HepG2 (cell line): ENCODE data around the gene PRM2. TPM values are rescaled to one million over a fixed set of nuclear protein-coding genes. Genes with fewer than 3 reads are reported as not detected.

Source experiments
- ASH2L ChIP-seq: fragments of 300-600, 200-600 bp; sonication (generic); IDR thresholded peaks from 2 replicates; pipeline ENCODE4 v1.7.0; 2017; ENCODE audit warnings: low read depth, mild to moderate bottlenecking, moderate library complexity, mixed read lengths, low read length; ENCODE audit not compliant: insufficient read length
- EED ChIP-seq: sonication (generic); formaldehyde crosslinking; IDR thresholded peaks from 2 replicates; pipeline ENCODE4 v1.5.0; 2020; ENCODE audit warnings: mild to moderate bottlenecking, missing genetic modification reagents
- FIP1L1 ChIP-seq: fragments of 200-400 bp; formaldehyde crosslinking; IDR thresholded peaks from 2 replicates; pipeline ENCODE4 v1.6.1; 2018; ENCODE audit warnings: low read depth, mild to moderate bottlenecking, low read length, moderate library complexity, borderline replicate concordance; ENCODE audit not compliant: insufficient read depth
- GATAD2A ChIP-seq: IDR thresholded peaks from 2 replicates; pipeline ENCODE4 v1.6.1; 2016
- HMG20A ChIP-seq: IDR thresholded peaks from 2 replicates; pipeline ENCODE4 v1.6.1; 2016; ENCODE audit warnings: borderline replicate concordance
- HOXA5 ChIP-seq: sonication (generic); formaldehyde crosslinking; IDR thresholded peaks from 2 replicates; pipeline ENCODE4 v1.4.0; 2020; ENCODE audit warnings: missing genetic modification reagents
- HOXA9 ChIP-seq: sonication (generic); formaldehyde crosslinking; IDR thresholded peaks from 2 replicates; pipeline ENCODE4 v1.8.1; 2022; ENCODE audit warnings: missing genetic modification reagents, mild to moderate bottlenecking, moderate library complexity, borderline replicate concordance
- KMT2A ChIP-seq: sonication (generic); formaldehyde crosslinking; IDR thresholded peaks from 2 replicates; pipeline ENCODE4 v1.4.0; 2020; ENCODE audit warnings: missing genetic modification reagents
- RORA ChIP-seq: sonication (generic); formaldehyde crosslinking; IDR thresholded peaks from 2 replicates; pipeline ENCODE4 v1.5.0; 2020; ENCODE audit warnings: mild to moderate bottlenecking, missing genetic modification reagents, moderate library complexity
- SP2 ChIP-seq: sonication (generic); formaldehyde crosslinking; IDR thresholded peaks from 2 replicates; pipeline ENCODE4 v1.5.1; 2020; ENCODE audit warnings: mild to moderate bottlenecking, missing genetic modification reagents
- TBX3 ChIP-seq: fragments of 450-650 bp; IDR thresholded peaks from 2 replicates; pipeline ENCODE4 v1.6.1; 2017; ENCODE audit warnings: antibody characterized with exemption, mild to moderate bottlenecking, inconsistent platforms, borderline replicate concordance
- ZNF558 ChIP-seq: sonication (generic); formaldehyde crosslinking; IDR thresholded peaks from 2 replicates; pipeline ENCODE4 v1.9.0; 2022; ENCODE audit warnings: mild to moderate bottlenecking, missing genetic modification reagents, borderline replicate concordance
- ZNF850 ChIP-seq: sonication (generic); formaldehyde crosslinking; conservative IDR thresholded peaks from 2 replicates; pipeline ENCODE4 v1.9.0; 2021; ENCODE audit warnings: mild to moderate bottlenecking, missing genetic modification reagents
- ZSCAN22 ChIP-seq: sonication (generic); formaldehyde crosslinking; IDR thresholded peaks from 2 replicates; pipeline ENCODE4 v1.4.0; 2020; ENCODE audit warnings: mild to moderate bottlenecking, missing genetic modification reagents
- polyA plus RNA-seq, 8 experiments: library from polyadenylated mRNA; depleted of rRNA in 3 of 8; stranded (reverse) in 7 of 8; unstranded in 1 of 8; fragments of >200 nt; fragmentation: Illumina TruSeq in 4 of 8; extraction: Trizol in 4 of 8; gene quantifications; 2 replicates each; pipeline versions ENCODE4 v1.2.1 to v1.2.3, GENCODE V29; 2011 to 2016; ENCODE audit warnings: low read depth in 4 of 8, missing spikeins in 1 of 8, mixed read lengths in 1 of 8; ENCODE audit not compliant: insufficient read depth in 1 of 8
- total RNA-seq, 5 experiments: library from RNA; depleted of rRNA; stranded (reverse); fragments of >200 nt; fragmentation: Illumina TruSeq; extraction: Trizol; gene quantifications; 2 replicates each; pipeline ENCODE4 v1.2.3, GENCODE V29; 2016; ENCODE audit warnings: low read depth in 1 of 5
- TF ChIP-seq, protein P1 (sequence below): sonication (generic); formaldehyde crosslinking; IDR thresholded peaks from 2 replicates; pipeline ENCODE4 v1.5.1; 2020; ENCODE audit warnings: mild to moderate bottlenecking, missing genetic modification reagents
- TF ChIP-seq, protein P2 (sequence below): IDR thresholded peaks from 2 replicates; pipeline ENCODE4 v1.6.1; 2012; ENCODE audit warnings: inconsistent platforms
- TF ChIP-seq, protein P3 (sequence below): sonication (generic); formaldehyde crosslinking; IDR thresholded peaks from 2 replicates; pipeline ENCODE4 v1.5.0; 2020; ENCODE audit warnings: missing genetic modification reagents
- TF ChIP-seq, protein P4 (sequence below): sonication (generic); formaldehyde crosslinking; IDR thresholded peaks from 2 replicates; pipeline ENCODE4 v1.5.0; 2020; ENCODE audit warnings: missing genetic modification reagents, mild to moderate bottlenecking, borderline replicate concordance
- TF ChIP-seq, protein P5 (sequence below): IDR thresholded peaks from 2 replicates; pipeline ENCODE4 v1.6.1; 2018; ENCODE audit warnings: missing genetic modification reagents, mild to moderate bottlenecking, missing compliant biosample characterization
- TF ChIP-seq, protein P6 (sequence below): sonication (generic); formaldehyde crosslinking; IDR thresholded peaks from 2 replicates; pipeline ENCODE4 v1.4.0; 2020; ENCODE audit warnings: missing genetic modification reagents, borderline replicate concordance
- TF ChIP-seq, protein P7 (sequence below): sonication (generic); formaldehyde crosslinking; IDR thresholded peaks from 2 replicates; pipeline ENCODE4 v1.8.1; 2023; ENCODE audit warnings: mild to moderate bottlenecking, missing genetic modification reagents, borderline replicate concordance

Gene PRM2
- total and polyA plus RNA-seq, 2 of the 13 experiments (the other 11 are each of a cell fraction or from before 2014, with no cell fraction given): 0.54 TPM; not detected in 1

DNA sequence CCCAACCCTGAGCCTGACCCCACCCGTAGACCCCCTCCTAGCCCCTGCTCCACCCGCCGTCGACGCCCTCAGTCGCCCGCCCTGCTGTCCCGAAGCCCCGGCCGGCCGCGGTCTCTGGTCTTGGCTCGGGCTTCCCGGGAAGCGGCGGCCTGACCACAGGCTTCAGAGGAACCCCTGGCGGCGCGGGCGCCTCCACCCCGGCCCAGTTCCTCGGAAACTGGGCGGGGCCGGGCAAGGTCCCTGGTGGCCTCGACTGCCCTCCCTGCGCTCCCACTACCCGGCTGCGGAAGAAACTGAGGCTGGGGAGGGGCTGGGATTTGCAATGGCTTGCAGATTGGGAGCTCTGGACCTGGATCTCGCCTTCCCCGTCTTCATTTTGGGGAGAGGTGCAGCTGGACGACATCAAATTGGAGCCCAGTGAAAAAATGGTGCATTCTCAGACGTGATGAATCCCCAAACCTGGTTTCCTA lies 19.6 kb downstream of the PRM2 start (continued):
- TF ChIP-seq ASH2L (no peak), TBX3 (no peak), GATAD2A (CRISPR knock-in tag) (no peak), HMG20A (CRISPR knock-in tag) (no peak), HOXA5 (CRISPR knock-in tag) (no peak), ZSCAN22 (CRISPR knock-in tag) (no peak), FIP1L1 (no peak), RORA (CRISPR knock-in tag) (no peak), EED (CRISPR knock-in tag) (no peak), HOXA9 (CRISPR knock-in tag) (no peak), SP2 (0 out of 2 replicates have a peak, but pooled peaks have one; percentile 12), ZNF558 (no peak; the same call in 1 of the 2 replicates), ZNF850 (CRISPR knock-in tag) (peak; percentile 97; the same call in 1 of the 2 replicates), KMT2A (CRISPR knock-in tag) (no peak)
- TF ChIP-seq, protein P1, sequence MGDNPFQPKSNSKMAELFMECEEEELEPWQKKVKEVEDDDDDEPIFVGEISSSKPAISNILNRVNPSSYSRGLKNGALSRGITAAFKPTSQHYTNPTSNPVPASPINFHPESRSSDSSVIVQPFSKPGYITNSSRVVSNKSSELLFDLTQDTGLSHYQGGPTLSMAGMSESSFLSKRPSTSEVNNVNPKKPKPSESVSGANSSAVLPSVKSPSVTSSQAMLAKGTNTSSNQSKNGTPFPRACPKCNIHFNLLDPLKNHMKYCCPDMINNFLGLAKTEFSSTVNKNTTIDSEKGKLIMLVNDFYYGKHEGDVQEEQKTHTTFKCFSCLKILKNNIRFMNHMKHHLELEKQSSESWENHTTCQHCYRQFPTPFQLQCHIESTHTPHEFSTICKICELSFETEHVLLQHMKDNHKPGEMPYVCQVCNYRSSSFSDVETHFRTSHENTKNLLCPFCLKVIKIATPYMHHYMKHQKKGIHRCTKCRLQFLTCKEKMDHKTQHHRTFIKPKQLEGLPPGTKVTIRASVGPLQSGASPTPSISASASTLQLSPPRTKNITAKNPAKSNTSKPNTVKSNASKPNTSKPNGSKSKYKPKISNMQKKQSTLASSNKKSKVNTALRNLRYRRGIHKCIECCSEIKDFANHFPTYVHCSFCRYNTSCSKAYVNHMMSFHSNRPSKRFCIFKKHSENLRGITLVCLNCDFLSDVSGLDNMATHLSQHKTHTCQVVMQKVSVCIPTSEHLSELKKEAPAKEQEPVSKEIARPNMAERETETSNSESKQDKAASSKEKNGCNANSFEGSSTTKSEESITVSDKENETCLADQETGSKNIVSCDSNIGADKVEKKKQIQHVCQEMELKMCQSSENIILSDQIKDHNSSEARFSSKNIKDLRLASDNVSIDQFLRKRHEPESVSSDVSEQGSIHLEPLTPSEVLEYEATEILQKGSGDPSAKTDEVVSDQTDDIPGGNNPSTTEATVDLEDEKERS (CRISPR knock-in tag): no peak
- TF ChIP-seq, protein P2, sequence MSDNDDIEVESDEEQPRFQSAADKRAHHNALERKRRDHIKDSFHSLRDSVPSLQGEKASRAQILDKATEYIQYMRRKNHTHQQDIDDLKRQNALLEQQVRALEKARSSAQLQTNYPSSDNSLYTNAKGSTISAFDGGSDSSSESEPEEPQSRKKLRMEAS: 0 out of 2 replicates have a peak, but pooled peaks have one; percentile 1
- TF ChIP-seq, protein P3, sequence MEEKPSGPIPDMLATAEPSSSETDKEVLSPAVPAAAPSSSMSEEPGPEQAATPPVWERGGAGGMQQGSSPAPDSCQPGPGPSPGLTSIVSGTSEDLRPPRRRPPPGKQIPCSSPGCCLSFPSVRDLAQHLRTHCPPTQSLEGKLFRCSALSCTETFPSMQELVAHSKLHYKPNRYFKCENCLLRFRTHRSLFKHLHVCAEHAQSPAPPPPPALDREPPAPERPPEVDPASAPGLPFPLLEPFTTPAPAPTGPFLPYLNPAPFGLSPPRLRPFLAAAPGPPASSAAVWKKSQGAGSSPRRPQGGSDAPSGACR (CRISPR knock-in tag): no peak
- TF ChIP-seq, protein P4, sequence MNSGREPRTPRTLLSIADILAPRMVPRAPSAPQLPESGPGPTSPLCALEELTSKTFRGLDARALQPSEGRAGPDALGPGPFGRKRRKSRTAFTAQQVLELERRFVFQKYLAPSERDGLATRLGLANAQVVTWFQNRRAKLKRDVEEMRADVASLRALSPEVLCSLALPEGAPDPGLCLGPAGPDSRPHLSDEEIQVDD (CRISPR knock-in tag): peak; percentile 82; the same call in 1 of the 2 replicates
- TF ChIP-seq, protein P5, sequence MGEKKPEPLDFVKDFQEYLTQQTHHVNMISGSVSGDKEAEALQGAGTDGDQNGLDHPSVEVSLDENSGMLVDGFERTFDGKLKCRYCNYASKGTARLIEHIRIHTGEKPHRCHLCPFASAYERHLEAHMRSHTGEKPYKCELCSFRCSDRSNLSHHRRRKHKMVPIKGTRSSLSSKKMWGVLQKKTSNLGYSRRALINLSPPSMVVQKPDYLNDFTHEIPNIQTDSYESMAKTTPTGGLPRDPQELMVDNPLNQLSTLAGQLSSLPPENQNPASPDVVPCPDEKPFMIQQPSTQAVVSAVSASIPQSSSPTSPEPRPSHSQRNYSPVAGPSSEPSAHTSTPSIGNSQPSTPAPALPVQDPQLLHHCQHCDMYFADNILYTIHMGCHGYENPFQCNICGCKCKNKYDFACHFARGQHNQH (CRISPR knock-in tag): no peak
- TF ChIP-seq, protein P6, sequence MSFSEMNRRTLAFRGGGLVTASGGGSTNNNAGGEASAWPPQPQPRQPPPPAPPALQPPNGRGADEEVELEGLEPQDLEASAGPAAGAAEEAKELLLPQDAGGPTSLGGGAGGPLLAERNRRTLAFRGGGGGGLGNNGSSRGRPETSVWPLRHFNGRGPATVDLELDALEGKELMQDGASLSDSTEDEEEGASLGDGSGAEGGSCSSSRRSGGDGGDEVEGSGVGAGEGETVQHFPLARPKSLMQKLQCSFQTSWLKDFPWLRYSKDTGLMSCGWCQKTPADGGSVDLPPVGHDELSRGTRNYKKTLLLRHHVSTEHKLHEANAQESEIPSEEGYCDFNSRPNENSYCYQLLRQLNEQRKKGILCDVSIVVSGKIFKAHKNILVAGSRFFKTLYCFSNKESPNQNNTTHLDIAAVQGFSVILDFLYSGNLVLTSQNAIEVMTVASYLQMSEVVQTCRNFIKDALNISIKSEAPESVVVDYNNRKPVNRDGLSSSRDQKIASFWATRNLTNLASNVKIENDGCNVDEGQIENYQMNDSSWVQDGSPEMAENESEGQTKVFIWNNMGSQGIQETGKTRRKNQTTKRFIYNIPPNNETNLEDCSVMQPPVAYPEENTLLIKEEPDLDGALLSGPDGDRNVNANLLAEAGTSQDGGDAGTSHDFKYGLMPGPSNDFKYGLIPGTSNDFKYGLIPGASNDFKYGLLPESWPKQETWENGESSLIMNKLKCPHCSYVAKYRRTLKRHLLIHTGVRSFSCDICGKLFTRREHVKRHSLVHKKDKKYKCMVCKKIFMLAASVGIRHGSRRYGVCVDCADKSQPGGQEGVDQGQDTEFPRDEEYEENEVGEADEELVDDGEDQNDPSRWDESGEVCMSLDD (CRISPR knock-in tag): no peak
- TF ChIP-seq, protein P7, sequence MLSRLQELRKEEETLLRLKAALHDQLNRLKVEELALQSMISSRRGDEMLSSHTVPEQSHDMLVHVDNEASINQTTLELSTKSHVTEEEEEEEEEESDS (CRISPR knock-in tag): no peak; the same call in 1 of the 2 replicates
